Measurements from ENCODE around the gene OR1F1. TPM values are rescaled to one million over a fixed set of nuclear protein-coding genes. Genes with fewer than 3 reads are reported as not detected.

The OR1F1 gene
- total RNA-seq, 1 experiment from 2014 or later, result 0.44 TPM

DNA sequence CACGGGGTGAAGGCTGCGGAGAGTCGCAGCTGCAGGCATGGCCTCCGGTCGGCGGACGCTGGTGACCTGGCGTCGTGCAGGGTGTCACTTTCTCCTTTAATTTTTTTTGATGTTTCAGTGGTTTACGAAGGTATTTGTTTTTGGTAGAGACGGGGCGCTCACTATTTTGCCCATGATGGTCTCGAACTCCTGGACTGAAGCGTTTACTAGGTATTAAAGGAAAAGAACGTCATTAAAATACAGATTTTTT is 36.1 kb upstream of the OR1F1 start:
- peaks cover 38% of the 10 kb centered on the region for H3K27me3 Mint-ChIP-seq (ENCODE audit: low read depth)
- ChIA-PET POLR2A (interaction anchor here (5.9 kb wide), 1 partner anchor 20 kb away, joined by 46 read pairs; no protein-coding TSS in a partner anchor), CTCF (interaction anchor here (0.5 to 4.7 kb wide), 15 partner anchors 9 to 292 kb away, joined by 3 to 75 read pairs (median 12); partner anchors contain the start of genes NAA60, OR1F1, ZNF213 and ZNF597)
- peak overlapping the region; percentile 94 for H3K27ac Mint-ChIP-seq
- DNase-seq (ENCODE audit: low spot score), result no peak
- H3K4me3 Mint-ChIP-seq, result peak overlapping the region; percentile 93
- H3K4me1 Mint-ChIP-seq, result peaks cover 7% of the 10 kb centered on the region
- TF ChIP-seq ETV6 (CRISPR knock-in tag; IDR thresholded peaks at IDR 0.05) (no peak), ZNF219 (CRISPR knock-in tag; IDR thresholded peaks at IDR 0.05; ENCODE audit: borderline replicate concordance) (no peak), GTF2I (CRISPR knock-in tag; conservative IDR thresholded peaks at IDR 0.05) (no peak), ZBTB21 (CRISPR knock-in tag; IDR thresholded peaks at IDR 0.05; ENCODE audit: borderline replicate concordance) (no peak), TP53 (CRISPR knock-in tag; IDR thresholded peaks at IDR 0.05) (no peak), HMGA2 (CRISPR knock-in tag; IDR thresholded peaks at IDR 0.05) (no peak), ZNF263 (CRISPR knock-in tag; IDR thresholded peaks at IDR 0.05; ENCODE audit: low read depth) (no peak), FOXJ3 (CRISPR knock-in tag; IDR thresholded peaks at IDR 0.05; ENCODE audit: borderline replicate concordance) (no peak), ELF4 (CRISPR knock-in tag; IDR thresholded peaks at IDR 0.05; ENCODE audit: low read depth) (no peak), ARID4B (CRISPR knock-in tag; IDR thresholded peaks at IDR 0.05; ENCODE audit: borderline replicate concordance) (no peak), ZNF138 (CRISPR knock-in tag; conservative IDR thresholded peaks at IDR 0.05) (no peak)
- TF ChIP-seq, protein P1, sequence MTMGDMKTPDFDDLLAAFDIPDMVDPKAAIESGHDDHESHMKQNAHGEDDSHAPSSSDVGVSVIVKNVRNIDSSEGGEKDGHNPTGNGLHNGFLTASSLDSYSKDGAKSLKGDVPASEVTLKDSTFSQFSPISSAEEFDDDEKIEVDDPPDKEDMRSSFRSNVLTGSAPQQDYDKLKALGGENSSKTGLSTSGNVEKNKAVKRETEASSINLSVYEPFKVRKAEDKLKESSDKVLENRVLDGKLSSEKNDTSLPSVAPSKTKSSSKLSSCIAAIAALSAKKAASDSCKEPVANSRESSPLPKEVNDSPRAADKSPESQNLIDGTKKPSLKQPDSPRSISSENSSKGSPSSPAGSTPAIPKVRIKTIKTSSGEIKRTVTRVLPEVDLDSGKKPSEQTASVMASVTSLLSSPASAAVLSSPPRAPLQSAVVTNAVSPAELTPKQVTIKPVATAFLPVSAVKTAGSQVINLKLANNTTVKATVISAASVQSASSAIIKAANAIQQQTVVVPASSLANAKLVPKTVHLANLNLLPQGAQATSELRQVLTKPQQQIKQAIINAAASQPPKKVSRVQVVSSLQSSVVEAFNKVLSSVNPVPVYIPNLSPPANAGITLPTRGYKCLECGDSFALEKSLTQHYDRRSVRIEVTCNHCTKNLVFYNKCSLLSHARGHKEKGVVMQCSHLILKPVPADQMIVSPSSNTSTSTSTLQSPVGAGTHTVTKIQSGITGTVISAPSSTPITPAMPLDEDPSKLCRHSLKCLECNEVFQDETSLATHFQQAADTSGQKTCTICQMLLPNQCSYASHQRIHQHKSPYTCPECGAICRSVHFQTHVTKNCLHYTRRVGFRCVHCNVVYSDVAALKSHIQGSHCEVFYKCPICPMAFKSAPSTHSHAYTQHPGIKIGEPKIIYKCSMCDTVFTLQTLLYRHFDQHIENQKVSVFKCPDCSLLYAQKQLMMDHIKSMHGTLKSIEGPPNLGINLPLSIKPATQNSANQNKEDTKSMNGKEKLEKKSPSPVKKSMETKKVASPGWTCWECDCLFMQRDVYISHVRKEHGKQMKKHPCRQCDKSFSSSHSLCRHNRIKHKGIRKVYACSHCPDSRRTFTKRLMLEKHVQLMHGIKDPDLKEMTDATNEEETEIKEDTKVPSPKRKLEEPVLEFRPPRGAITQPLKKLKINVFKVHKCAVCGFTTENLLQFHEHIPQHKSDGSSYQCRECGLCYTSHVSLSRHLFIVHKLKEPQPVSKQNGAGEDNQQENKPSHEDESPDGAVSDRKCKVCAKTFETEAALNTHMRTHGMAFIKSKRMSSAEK (CRISPR knock-in tag; IDR thresholded peaks at IDR 0.05; ENCODE audit: borderline replicate concordance), result no peak
- TF ChIP-seq, protein P2, sequence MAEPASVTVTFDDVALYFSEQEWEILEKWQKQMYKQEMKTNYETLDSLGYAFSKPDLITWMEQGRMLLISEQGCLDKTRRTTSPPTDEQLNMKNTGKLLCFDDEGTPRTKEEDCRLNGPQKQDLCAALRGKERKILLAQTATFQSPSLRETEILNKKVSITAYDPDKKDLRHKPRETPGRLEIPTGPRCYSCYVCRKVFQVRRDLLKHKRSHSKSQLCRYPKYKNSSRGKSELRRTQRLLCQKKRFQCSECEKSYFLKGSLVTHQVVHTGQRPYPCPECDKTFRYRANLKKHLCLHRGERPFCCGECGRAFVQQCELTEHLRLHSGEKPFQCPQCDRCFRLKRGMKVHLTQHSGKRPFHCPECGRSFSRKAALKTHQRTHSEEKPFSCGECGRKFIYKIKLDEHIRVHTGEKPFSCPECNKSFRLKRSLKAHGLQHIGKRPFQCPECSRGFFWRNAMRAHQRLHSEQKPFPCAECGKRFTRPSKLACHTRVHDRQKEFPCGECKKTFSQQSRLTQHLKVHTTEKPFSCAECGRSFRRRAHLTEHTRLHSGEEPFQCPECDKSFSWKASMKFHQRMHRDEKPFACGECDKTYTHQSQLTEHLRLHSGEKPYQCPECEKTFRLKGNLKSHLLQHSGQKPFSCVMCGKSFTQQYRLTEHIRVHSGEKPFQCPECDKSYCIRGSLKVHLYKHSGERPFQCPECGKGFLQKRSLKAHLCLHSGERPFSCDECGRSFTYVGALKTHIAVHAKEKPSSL (CRISPR knock-in tag; conservative IDR thresholded peaks at IDR 0.05), result no peak
- TF ChIP-seq, protein P3, sequence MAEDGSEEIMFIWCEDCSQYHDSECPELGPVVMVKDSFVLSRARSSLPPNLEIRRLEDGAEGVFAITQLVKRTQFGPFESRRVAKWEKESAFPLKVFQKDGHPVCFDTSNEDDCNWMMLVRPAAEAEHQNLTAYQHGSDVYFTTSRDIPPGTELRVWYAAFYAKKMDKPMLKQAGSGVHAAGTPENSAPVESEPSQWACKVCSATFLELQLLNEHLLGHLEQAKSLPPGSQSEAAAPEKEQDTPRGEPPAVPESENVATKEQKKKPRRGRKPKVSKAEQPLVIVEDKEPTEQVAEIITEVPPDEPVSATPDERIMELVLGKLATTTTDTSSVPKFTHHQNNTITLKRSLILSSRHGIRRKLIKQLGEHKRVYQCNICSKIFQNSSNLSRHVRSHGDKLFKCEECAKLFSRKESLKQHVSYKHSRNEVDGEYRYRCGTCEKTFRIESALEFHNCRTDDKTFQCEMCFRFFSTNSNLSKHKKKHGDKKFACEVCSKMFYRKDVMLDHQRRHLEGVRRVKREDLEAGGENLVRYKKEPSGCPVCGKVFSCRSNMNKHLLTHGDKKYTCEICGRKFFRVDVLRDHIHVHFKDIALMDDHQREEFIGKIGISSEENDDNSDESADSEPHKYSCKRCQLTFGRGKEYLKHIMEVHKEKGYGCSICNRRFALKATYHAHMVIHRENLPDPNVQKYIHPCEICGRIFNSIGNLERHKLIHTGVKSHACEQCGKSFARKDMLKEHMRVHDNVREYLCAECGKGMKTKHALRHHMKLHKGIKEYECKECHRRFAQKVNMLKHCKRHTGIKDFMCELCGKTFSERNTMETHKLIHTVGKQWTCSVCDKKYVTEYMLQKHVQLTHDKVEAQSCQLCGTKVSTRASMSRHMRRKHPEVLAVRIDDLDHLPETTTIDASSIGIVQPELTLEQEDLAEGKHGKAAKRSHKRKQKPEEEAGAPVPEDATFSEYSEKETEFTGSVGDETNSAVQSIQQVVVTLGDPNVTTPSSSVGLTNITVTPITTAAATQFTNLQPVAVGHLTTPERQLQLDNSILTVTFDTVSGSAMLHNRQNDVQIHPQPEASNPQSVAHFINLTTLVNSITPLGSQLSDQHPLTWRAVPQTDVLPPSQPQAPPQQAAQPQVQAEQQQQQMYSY (CRISPR knock-in tag; IDR thresholded peaks at IDR 0.05), result no peak
- ATAC-seq, result no peak
- H3K9me3 Mint-ChIP-seq, result no peaks in the 10 kb centered on the region
- H3K36me3 Mint-ChIP-seq, result no peaks in the 10 kb centered on the region

Measured in WTC11 (cell line).